GM13977 (cell line): ENCODE results near the gene PTPRK.

Experiments
- DNase-seq: peaks from one replicate; pipeline ENCODE4 v3.0.0; 2012; ENCODE audit warnings: low spot score
- CTCF ChIP-seq: IDR thresholded peaks from 2 replicates; pipeline ENCODE4 v1.5.1; 2012; ENCODE audit warnings: mild to moderate bottlenecking, control low read depth; ENCODE audit not compliant: insufficient read depth; ENCODE audit errors: extremely low read depth, missing control alignments
- in situ Hi-C: fragments of 300-500 bp; cut with MboI; formaldehyde crosslinking; loops from one replicate; pipeline ENCODE4 v1.12.0; 2022; ENCODE audit warnings: low sequenced_read_pairs, low pct_unique_long_range_greater_than_20kb, mixed read lengths, inconsistent platforms; ENCODE audit not compliant: unreplicated experiment

Gene PTPRK

GRCh38 chr6:128112494-128112893, 407.9 kb downstream of the PTPRK start:
- TF ChIP-seq CTCF: no peak
- no peak for DNase-seq
- in situ Hi-C loops: no loop called here

DNA sequence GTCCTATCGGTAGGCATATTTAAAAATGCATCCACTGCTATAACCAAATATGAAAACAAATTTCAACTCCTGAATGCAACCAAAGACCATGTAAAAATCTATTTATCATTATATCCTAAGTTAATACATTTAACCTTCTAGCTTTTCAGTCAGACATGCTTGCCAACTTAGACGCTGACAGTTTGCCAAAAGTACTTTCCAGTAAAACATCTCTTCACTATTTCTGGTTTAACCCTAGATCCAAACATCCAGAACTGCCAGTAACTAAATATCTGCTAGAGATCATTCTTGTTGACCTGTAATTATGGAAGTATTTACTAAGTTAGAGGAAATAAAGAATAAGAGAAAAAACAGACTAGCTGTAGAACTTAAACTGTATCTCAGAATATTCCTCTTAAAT, 409.3 kb downstream of the PTPRK start:
- in situ Hi-C loops: no loop called here
- DNase-seq: no peak
- no peak for TF ChIP-seq CTCF

DNA sequence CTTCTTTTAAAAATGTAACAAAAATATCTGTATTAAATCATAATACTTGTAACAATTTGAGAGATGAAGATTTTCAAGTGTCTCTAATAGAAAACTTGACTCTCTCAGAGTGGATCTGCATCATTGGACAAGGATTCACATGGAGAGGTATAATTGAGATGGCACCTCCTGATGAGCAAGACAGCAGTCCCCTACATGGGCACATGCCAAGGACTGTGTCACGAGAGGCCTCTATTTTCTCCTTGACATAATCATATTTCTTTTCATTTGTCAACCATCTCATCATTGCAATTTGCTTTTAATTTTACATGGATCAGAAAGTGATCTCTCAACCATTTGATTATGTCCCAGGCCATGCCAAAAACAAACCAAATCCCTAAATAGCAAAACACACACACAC, 412.7 kb downstream of the PTPRK start:
- in situ Hi-C loops: no loop called here
- no peak for TF ChIP-seq CTCF
- no peak for DNase-seq

DNA sequence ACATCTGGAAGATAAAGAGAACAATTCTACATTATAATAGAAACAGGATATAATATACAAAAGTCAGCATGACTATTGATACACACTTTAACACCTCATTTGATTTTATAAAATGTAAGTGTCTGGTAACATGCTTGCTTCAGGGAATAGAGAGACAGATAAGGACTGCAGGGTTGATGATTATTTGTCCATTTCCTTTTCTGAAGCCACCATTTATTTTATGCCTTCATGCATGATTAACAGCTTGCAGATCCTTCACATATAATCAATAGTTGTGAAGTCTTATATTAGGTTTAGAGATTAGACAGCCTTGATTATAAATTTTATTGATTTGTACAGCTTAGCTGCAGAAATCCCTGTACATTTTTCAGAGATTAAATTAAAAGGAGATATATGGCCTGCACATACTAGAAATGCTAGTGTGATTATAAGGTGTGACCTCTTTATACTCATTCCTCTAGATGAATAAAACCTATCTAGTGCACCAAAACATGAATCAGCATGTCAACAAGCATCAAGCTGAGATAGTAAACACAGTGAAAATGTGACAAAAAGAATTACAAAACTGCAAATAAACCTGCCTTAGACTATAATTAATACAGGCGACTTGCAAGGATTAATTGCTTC, 420.7 kb downstream of the PTPRK start:
- TF ChIP-seq CTCF: no peak
- DNase-seq: no peak
- in situ Hi-C loops: no loop called here

GRCh38 chr6:128098000-128098581, 422.3 kb downstream of the PTPRK start:
- DNase-seq: no peak
- in situ Hi-C loops: no loop called here
- no peak for TF ChIP-seq CTCF

DNA sequence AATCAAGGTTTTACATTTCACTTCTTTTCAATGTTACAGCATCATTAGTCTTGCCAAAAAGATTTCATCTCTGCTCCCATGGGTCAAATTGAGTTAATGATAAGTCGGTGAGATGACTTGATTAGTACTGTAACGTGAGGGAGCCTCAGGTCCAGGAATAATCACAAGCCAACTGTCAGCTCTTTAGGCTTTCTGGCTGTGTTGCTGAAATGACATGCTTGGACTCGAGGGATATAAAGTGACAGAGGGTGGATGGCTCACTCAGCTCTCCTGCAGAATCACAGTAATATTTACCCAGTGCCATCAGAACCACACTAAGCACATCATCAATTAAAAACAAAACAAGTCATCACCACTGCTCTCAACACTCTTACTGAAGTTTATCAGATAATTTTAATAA, 423.4 kb downstream of the PTPRK start:
- in situ Hi-C loops: no loop called here
- TF ChIP-seq CTCF: no peak
- no peak for DNase-seq
